ENCODE results near the gene ANKRD24.

The ANKRD24 gene

GRCh38 chr19:4177146-4177545, 5.3 kb upstream of the ANKRD24 start:
- peaks cover 18% of the 10 kb centered on the region for H3K4me1 ChIP-seq (ENCODE audit: insufficient read depth, low read length)
- no peak overlapping the region for H3K4me3 ChIP-seq (ENCODE audit: low read depth in 1 of 2, low read length in 2 of 2)
- H3K79me2 ChIP-seq (ENCODE audit: insufficient read depth, low read length), result peaks cover 20% of the 10 kb centered on the region
- H3K4me2 ChIP-seq (ENCODE audit: insufficient read depth, low read length), result no peak overlapping the region
- DNase-seq (no peak), ATAC-seq (ENCODE audit: insufficient read depth, low read depth) (no peak)
- H2AFZ ChIP-seq (ENCODE audit: low read depth, low read length), result no peak overlapping the region
- TF ChIP-seq EZH2 (IDR thresholded peaks at IDR 0.05; ENCODE audit: borderline replicate concordance, low read depth, low read length, severe bottlenecking), result no peak
- TF ChIP-seq, protein P1, sequence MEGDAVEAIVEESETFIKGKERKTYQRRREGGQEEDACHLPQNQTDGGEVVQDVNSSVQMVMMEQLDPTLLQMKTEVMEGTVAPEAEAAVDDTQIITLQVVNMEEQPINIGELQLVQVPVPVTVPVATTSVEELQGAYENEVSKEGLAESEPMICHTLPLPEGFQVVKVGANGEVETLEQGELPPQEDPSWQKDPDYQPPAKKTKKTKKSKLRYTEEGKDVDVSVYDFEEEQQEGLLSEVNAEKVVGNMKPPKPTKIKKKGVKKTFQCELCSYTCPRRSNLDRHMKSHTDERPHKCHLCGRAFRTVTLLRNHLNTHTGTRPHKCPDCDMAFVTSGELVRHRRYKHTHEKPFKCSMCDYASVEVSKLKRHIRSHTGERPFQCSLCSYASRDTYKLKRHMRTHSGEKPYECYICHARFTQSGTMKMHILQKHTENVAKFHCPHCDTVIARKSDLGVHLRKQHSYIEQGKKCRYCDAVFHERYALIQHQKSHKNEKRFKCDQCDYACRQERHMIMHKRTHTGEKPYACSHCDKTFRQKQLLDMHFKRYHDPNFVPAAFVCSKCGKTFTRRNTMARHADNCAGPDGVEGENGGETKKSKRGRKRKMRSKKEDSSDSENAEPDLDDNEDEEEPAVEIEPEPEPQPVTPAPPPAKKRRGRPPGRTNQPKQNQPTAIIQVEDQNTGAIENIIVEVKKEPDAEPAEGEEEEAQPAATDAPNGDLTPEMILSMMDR (IDR thresholded peaks at IDR 0.05; ENCODE audit: borderline replicate concordance, extremely low read depth, low read length, poor library complexity, severe bottlenecking), result no peak
- peaks cover 12% of the 10 kb centered on the region for H4K20me1 ChIP-seq (ENCODE audit: insufficient read depth, low read length)
- no peaks in the 10 kb centered on the region for H3K9me3 ChIP-seq (ENCODE audit: insufficient read depth, low read length, severe bottlenecking)
- H3K27ac ChIP-seq (ENCODE audit: low read length), result no peak overlapping the region
- peaks cover 32% of the 10 kb centered on the region for H3K36me3 ChIP-seq (ENCODE audit: insufficient read depth, low read length)
- no peak overlapping the region for H3K9ac ChIP-seq (ENCODE audit: low read depth, low read length)
- H3K27me3 ChIP-seq (ENCODE audit: insufficient read depth, low read length, poor library complexity), result no peaks in the 10 kb centered on the region

DNA sequence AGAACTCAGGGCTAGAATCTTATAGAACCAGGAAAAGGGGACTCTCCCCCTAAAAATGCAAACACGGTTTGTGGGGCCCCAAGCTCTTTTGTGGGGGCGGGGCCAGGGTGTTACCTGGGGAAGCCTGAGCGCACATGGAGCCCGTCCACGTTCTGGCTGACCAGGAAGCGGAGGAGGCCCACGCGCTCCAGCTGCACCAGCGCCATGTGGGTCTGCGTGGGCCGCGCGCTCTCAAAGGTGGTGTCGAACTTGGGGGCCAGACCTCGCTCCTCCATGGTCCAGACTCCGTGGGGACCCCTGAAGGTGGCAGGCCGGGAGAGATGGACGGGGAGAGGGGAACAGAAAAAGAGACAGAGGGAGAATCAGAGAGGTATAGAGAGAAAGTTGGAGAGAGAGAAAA, 3.5 kb upstream of the ANKRD24 start:
- no peaks in the 10 kb centered on the region for H3K27me3 ChIP-seq (ENCODE audit: insufficient read depth, low read length, poor library complexity)
- no peaks in the 10 kb centered on the region for H3K9me3 ChIP-seq (ENCODE audit: insufficient read depth, low read length, severe bottlenecking)
- peaks cover 25% of the 10 kb centered on the region for H3K79me2 ChIP-seq (ENCODE audit: insufficient read depth, low read length)
- ATAC-seq (ENCODE audit: insufficient read depth, low read depth), result no peak
- no peak overlapping the region for H3K9ac ChIP-seq (ENCODE audit: low read depth, low read length)
- H4K20me1 ChIP-seq (ENCODE audit: insufficient read depth, low read length), result no peaks in the 10 kb centered on the region; the same call in 1 of the 2 replicates
- no peak for DNase-seq
- H3K36me3 ChIP-seq (ENCODE audit: insufficient read depth, low read length), result peaks cover 34% of the 10 kb centered on the region
- H3K4me3 ChIP-seq (ENCODE audit: low read depth in 1 of 2, low read length in 2 of 2), result no peak overlapping the region
- H3K4me1 ChIP-seq (ENCODE audit: insufficient read depth, low read length), result peaks cover 27% of the 10 kb centered on the region
- H3K4me2 ChIP-seq (ENCODE audit: insufficient read depth, low read length), result no peak overlapping the region
- TF ChIP-seq EZH2 (IDR thresholded peaks at IDR 0.05; ENCODE audit: borderline replicate concordance, low read depth, low read length, severe bottlenecking), result no peak
- TF ChIP-seq, protein P1 (IDR thresholded peaks at IDR 0.05; ENCODE audit: borderline replicate concordance, extremely low read depth, low read length, poor library complexity, severe bottlenecking), result no peak
- H3K27ac ChIP-seq (ENCODE audit: low read length), result no peak overlapping the region
- no peak overlapping the region for H2AFZ ChIP-seq (ENCODE audit: low read depth, low read length)

GRCh38 chr19:4181053-4181508, 1.4 kb upstream of the ANKRD24 start:
- ATAC-seq (ENCODE audit: insufficient read depth, low read depth) (no peak), DNase-seq (no peak)
- H2AFZ ChIP-seq (ENCODE audit: low read depth, low read length), result no peak overlapping the region
- no peaks in the 10 kb centered on the region for H3K27me3 ChIP-seq (ENCODE audit: insufficient read depth, low read length, poor library complexity)
- peak overlapping the region; percentile 94 for H3K9ac ChIP-seq (ENCODE audit: low read depth, low read length)
- TF ChIP-seq, protein P1 (IDR thresholded peaks at IDR 0.05; ENCODE audit: borderline replicate concordance, extremely low read depth, low read length, poor library complexity, severe bottlenecking), result no peak
- no peak for TF ChIP-seq EZH2 (IDR thresholded peaks at IDR 0.05; ENCODE audit: borderline replicate concordance, low read depth, low read length, severe bottlenecking)
- H3K36me3 ChIP-seq (ENCODE audit: insufficient read depth, low read length), result peaks cover 26% of the 10 kb centered on the region
- H3K27ac ChIP-seq (ENCODE audit: low read length), result peak overlapping the region; percentile 2; the same call in 1 of the 2 replicates
- H3K9me3 ChIP-seq (ENCODE audit: insufficient read depth, low read length, severe bottlenecking), result no peaks in the 10 kb centered on the region
- no peaks in the 10 kb centered on the region; the same call in 1 of the 2 replicates for H4K20me1 ChIP-seq (ENCODE audit: insufficient read depth, low read length)
- peaks cover 28% of the 10 kb centered on the region for H3K4me1 ChIP-seq (ENCODE audit: insufficient read depth, low read length)
- H3K4me3 ChIP-seq (ENCODE audit: low read depth in 1 of 2, low read length in 2 of 2), result peak overlapping the region; percentile 99 to 100; a peak in 3 of 4 replicates
- peaks cover 25% of the 10 kb centered on the region for H3K79me2 ChIP-seq (ENCODE audit: insufficient read depth, low read length)
- peak overlapping the region; percentile 98 for H3K4me2 ChIP-seq (ENCODE audit: insufficient read depth, low read length)
